HEK293T (cell line): ENCODE data around the gene GCC2.

Experiments
- ARNT ChIP-seq: fragments of 450-650 bp; IDR thresholded peaks from 2 replicates; pipeline ENCODE4 v1.6.1; 2017; ENCODE audit warnings: mild to moderate bottlenecking
- BHLHE40 ChIP-seq: fragments of 450-650 bp; IDR thresholded peaks from 2 replicates; pipeline ENCODE4 v1.6.1; 2016; ENCODE audit warnings: mild to moderate bottlenecking, moderate library complexity, borderline replicate concordance
- CTBP1 ChIP-seq: fragments of 450-650 bp; IDR thresholded peaks from 2 replicates; pipeline ENCODE4 v1.6.1; 2016; ENCODE audit warnings: borderline replicate concordance
- ELF4 ChIP-seq: fragments of 450-650 bp; IDR thresholded peaks from 2 replicates; pipeline ENCODE4 v1.6.1; 2017; ENCODE audit warnings: antibody characterized with exemption
- FOXM1 ChIP-seq: fragments of 450-650 bp; IDR thresholded peaks from 2 replicates; pipeline ENCODE4 v1.6.1; 2017; ENCODE audit warnings: mild to moderate bottlenecking, borderline replicate concordance
- HDGF ChIP-seq: fragments of 450-650 bp; IDR thresholded peaks from 2 replicates; pipeline ENCODE4 v1.6.1; 2017; ENCODE audit warnings: antibody characterized with exemption, borderline replicate concordance
- LEF1 ChIP-seq: fragments of 450-650 bp; IDR thresholded peaks from 2 replicates; pipeline ENCODE4 v1.6.1; 2017; ENCODE audit warnings: mild to moderate bottlenecking, borderline replicate concordance
- NFRKB ChIP-seq: fragments of 450-650 bp; IDR thresholded peaks from 2 replicates; pipeline ENCODE4 v1.6.1; 2016; ENCODE audit warnings: mild to moderate bottlenecking, moderate library complexity
- PKNOX1 ChIP-seq: fragments of 450-650 bp; IDR thresholded peaks from 2 replicates; pipeline ENCODE4 v1.6.1; 2016
- SP1 ChIP-seq: fragments of 450-650 bp; IDR thresholded peaks from 2 replicates; pipeline ENCODE4 v1.6.1; 2017
- SUZ12 ChIP-seq: fragments of 450-650 bp; IDR thresholded peaks from 2 replicates; pipeline ENCODE4 v1.6.1; 2016; ENCODE audit warnings: mild to moderate bottlenecking
- TARDBP ChIP-seq: fragments of 450-650 bp; IDR thresholded peaks from 2 replicates; pipeline ENCODE4 v1.6.1; 2016

- no peak for TF ChIP-seq ARNT
- TF ChIP-seq ELF4: no peak
- no peak for TF ChIP-seq LEF1
- TF ChIP-seq BHLHE40: no peak
- TF ChIP-seq TARDBP: no peak
- no peak for TF ChIP-seq SUZ12
- no peak for TF ChIP-seq NFRKB
- TF ChIP-seq HDGF: no peak
- TF ChIP-seq SP1: no peak
- TF ChIP-seq CTBP1: no peak
- TF ChIP-seq FOXM1: no peak
- no peak for TF ChIP-seq PKNOX1
Measured at GRCh38 chr2:108458082-108458481, 9.1 kb downstream of the GCC2 start.
